ENCODE results near the gene MRPS15. TPM values are rescaled to one million over a fixed set of nuclear protein-coding genes. Genes with fewer than 3 reads are reported as not detected.

MRPS15 gene
- total and polyA plus RNA-seq, 2 of the 13 experiments (the other 11 are each of a cell fraction or from before 2014, with no cell fraction given), result 59.0 to 113 TPM

DNA sequence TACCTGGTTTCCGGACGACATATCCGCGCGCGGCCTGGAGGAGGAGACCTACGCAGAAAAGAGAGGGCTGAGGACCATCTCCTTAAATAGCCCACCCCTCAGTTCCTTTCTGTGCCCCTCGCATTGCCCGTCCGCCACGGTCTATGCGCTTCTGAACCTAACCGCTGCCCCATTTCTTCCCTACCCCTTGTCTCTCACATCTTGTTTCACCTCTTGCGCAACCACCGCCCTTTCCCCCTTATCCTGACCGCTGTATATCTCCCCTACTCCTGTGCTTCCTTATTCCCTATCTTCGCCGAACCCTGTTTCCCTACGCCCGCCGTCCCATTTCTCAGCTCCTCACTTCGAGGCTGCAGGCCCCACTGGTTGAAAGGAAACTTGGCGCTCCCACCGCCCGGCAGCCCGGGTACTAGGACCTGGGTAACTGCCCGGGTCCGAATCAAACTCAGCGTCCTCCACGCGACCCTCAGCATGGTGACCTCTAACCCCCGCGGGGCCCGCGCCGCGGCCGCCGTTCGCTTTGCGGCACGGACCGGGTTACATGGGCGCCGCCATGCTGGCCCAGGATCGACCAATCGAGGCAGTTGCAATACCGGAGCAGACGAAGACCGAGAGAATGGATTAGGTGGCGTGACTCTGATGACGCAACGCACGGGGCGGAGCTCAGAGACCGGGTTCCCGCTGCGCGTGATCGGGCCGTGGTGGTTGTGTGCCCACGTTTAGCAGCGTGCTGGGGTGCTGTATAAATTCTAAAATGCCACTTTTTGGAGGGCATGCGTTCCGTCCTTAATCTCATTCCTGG lies at the start of gene MRPS15 (continued):
- TF ChIP-seq REPIN1 (CRISPR knock-in tag; IDR thresholded peaks at IDR 0.05; ENCODE audit: borderline replicate concordance, low read depth), result peak; percentile 74; the same call in 1 of the 2 replicates
- peak; percentile 92 for TF ChIP-seq ZC3H13 (CRISPR knock-in tag; IDR thresholded peaks at IDR 0.05)
- 0 out of 2 replicates have a peak, but pooled peaks have one; percentile 12 for TF ChIP-seq ZNF567 (CRISPR knock-in tag; IDR thresholded peaks at IDR 0.05; ENCODE audit: borderline replicate concordance)
- TF ChIP-seq, protein P1, sequence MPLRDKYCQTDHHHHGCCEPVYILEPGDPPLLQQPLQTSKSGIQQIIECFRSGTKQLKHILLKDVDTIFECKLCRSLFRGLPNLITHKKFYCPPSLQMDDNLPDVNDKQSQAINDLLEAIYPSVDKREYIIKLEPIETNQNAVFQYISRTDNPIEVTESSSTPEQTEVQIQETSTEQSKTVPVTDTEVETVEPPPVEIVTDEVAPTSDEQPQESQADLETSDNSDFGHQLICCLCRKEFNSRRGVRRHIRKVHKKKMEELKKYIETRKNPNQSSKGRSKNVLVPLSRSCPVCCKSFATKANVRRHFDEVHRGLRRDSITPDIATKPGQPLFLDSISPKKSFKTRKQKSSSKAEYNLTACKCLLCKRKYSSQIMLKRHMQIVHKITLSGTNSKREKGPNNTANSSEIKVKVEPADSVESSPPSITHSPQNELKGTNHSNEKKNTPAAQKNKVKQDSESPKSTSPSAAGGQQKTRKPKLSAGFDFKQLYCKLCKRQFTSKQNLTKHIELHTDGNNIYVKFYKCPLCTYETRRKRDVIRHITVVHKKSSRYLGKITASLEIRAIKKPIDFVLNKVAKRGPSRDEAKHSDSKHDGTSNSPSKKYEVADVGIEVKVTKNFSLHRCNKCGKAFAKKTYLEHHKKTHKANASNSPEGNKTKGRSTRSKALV (CRISPR knock-in tag; IDR thresholded peaks at IDR 0.05), result peak; percentile 43; the same call in 1 of the 2 replicates
- no peak for TF ChIP-seq EHMT2 (IDR thresholded peaks at IDR 0.05; ENCODE audit: borderline replicate concordance, low read depth, low read length)
- peak; percentile 89; the same call in 1 of the 2 replicates for TF ChIP-seq REL (CRISPR knock-in tag; conservative IDR thresholded peaks at IDR 0.05)
- peak; percentile 60 to 81; a peak in 3 of 4 replicates for TF ChIP-seq NR2F1 (CRISPR knock-in tag; IDR thresholded peaks at IDR 0.05)
- TF ChIP-seq RARA (CRISPR knock-in tag; IDR thresholded peaks at IDR 0.05), result peak; percentile 63; the same call in 1 of the 2 replicates
- peak; percentile 54; the same call in 1 of the 2 replicates for TF ChIP-seq ZBTB21 (CRISPR knock-in tag; IDR thresholded peaks at IDR 0.05)
- TF ChIP-seq MTF2 (CRISPR knock-in tag; IDR thresholded peaks at IDR 0.05; ENCODE audit: borderline replicate concordance), result no peak
- TF ChIP-seq ZNF101 (CRISPR knock-in tag; IDR thresholded peaks at IDR 0.05; ENCODE audit: borderline replicate concordance, low read depth), result no peak
- peak; percentile 97 for TF ChIP-seq IRF2 (CRISPR knock-in tag; IDR thresholded peaks at IDR 0.05)
- TF ChIP-seq ZNF660 (CRISPR knock-in tag; IDR thresholded peaks at IDR 0.05; ENCODE audit: borderline replicate concordance, low read depth), result no peak
- TF ChIP-seq ZNF354B (CRISPR knock-in tag; IDR thresholded peaks at IDR 0.05), result no peak
- no peak for TF ChIP-seq MTA1 (CRISPR knock-in tag; IDR thresholded peaks at IDR 0.05; ENCODE audit: borderline replicate concordance)
- TF ChIP-seq, protein P2, sequence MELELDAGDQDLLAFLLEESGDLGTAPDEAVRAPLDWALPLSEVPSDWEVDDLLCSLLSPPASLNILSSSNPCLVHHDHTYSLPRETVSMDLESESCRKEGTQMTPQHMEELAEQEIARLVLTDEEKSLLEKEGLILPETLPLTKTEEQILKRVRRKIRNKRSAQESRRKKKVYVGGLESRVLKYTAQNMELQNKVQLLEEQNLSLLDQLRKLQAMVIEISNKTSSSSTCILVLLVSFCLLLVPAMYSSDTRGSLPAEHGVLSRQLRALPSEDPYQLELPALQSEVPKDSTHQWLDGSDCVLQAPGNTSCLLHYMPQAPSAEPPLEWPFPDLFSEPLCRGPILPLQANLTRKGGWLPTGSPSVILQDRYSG (CRISPR knock-in tag; IDR thresholded peaks at IDR 0.05), result no peak
- TF ChIP-seq, protein P3, sequence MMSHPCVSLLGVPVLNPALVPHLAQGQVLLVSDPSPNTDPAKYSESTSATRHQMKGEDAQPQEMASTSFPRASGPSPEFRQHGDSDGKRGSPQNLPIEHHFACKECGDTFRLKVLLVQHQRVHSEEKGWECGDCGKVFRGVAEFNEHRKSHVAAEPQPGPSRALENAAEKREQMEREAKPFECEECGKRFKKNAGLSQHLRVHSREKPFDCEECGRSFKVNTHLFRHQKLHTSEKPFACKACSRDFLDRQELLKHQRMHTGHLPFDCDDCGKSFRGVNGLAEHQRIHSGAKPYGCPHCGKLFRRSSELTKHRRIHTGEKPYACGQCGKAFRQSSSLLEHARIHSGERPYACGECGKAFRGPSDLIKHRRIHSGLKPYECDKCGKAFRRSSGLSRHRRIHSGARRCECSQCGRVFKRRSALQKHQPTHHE (CRISPR knock-in tag; IDR thresholded peaks at IDR 0.05; ENCODE audit: borderline replicate concordance), result no peak
- TF ChIP-seq ZNF557 (CRISPR knock-in tag; IDR thresholded peaks at IDR 0.05), result no peak
- TF ChIP-seq MAFK (conservative IDR thresholded peaks at IDR 0.05 in 1 of 2, IDR thresholded peaks at IDR 0.05 in 1 of 2; ENCODE audit: low read length in 2 of 2), result peak in 1 of 2 experiments; percentile 68; a peak in 2 of 4 replicates
- peak; percentile 21 for TF ChIP-seq ZNF552 (CRISPR knock-in tag; IDR thresholded peaks at IDR 0.05; ENCODE audit: borderline replicate concordance)
- TF ChIP-seq, protein P4, sequence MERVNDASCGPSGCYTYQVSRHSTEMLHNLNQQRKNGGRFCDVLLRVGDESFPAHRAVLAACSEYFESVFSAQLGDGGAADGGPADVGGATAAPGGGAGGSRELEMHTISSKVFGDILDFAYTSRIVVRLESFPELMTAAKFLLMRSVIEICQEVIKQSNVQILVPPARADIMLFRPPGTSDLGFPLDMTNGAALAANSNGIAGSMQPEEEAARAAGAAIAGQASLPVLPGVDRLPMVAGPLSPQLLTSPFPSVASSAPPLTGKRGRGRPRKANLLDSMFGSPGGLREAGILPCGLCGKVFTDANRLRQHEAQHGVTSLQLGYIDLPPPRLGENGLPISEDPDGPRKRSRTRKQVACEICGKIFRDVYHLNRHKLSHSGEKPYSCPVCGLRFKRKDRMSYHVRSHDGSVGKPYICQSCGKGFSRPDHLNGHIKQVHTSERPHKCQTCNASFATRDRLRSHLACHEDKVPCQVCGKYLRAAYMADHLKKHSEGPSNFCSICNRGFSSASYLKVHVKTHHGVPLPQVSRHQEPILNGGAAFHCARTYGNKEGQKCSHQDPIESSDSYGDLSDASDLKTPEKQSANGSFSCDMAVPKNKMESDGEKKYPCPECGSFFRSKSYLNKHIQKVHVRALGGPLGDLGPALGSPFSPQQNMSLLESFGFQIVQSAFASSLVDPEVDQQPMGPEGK (CRISPR knock-in tag; IDR thresholded peaks at IDR 0.05), result peak; percentile 72

Data from HepG2 (cell line).